Lung (tissue), 12 donors: Measurements from ENCODE around the gene AKR7A2. TPM values are rescaled to one million over a fixed set of nuclear protein-coding genes. Genes with fewer than 3 reads are reported as not detected.
"Not testable (repeated sequence)": the region's sequence is repeated elsewhere in the genome, so short reads cannot be mapped to it uniquely, and the experiment has no call there.

Source experiments
- ATAC-seq: fragments of 200-7000 bp; cut with Tn5 transposase; one replicate; pipeline ENCODE4 v1.9.1; 2020; ENCODE audit warnings: moderate number of reproducible peaks; ENCODE audit not compliant: insufficient read depth, low FRiP score
- DNase-seq, 3 donors: peaks; one replicate each; pipeline ENCODE4 v3.0.0-alpha.2; 2013 to 2017
- H3K27ac ChIP-seq, 2 donors: one replicate each; pipeline ENCODE4 v1.5.1; 2013; ENCODE audit warnings: mild to moderate bottlenecking in 2 of 2, moderate library complexity in 2 of 2, control low read depth in 1 of 2, inconsistent platforms in 1 of 2, low read depth in 1 of 2, low read length in 1 of 2
- H3K27me3 ChIP-seq, 3 donors: one replicate each; pipeline ENCODE4 v1.5.1; 2013; ENCODE audit warnings: low read length in 2 of 3; ENCODE audit not compliant: control insufficient read depth in 3 of 3, insufficient read depth in 3 of 3
- H3K36me3 ChIP-seq, 4 donors: one replicate each; pipeline ENCODE4 v1.5.1; 2013; ENCODE audit warnings: low read length in 4 of 4, mild to moderate bottlenecking in 1 of 4, moderate library complexity in 1 of 4; ENCODE audit not compliant: control insufficient read depth in 4 of 4, insufficient read depth in 4 of 4
- H3K4me1 ChIP-seq, 5 donors: one replicate each; pipeline ENCODE4 v1.5.1; 2013; ENCODE audit warnings: low read length in 5 of 5, mild to moderate bottlenecking in 2 of 5, moderate library complexity in 1 of 5; ENCODE audit not compliant: control insufficient read depth in 5 of 5, insufficient read depth in 5 of 5
- H3K4me3 ChIP-seq: one replicate; pipeline ENCODE4 v1.5.1; 2013; ENCODE audit warnings: mild to moderate bottlenecking, control low read depth, moderate library complexity
- H3K9ac ChIP-seq, 2 donors: one replicate each; pipeline ENCODE4 v1.5.1; 2013; ENCODE audit warnings: low read length in 2 of 2, control low read depth in 1 of 2; ENCODE audit not compliant: insufficient read depth in 1 of 2
- H3K9me3 ChIP-seq, 4 donors: one replicate each; pipeline ENCODE4 v1.5.1; 2013; ENCODE audit warnings: low read length in 3 of 4, mild to moderate bottlenecking in 1 of 4, moderate library complexity in 1 of 4; ENCODE audit not compliant: control insufficient read depth in 4 of 4, insufficient read depth in 3 of 4
- CTCF ChIP-seq: IDR thresholded peaks from 2 replicates; pipeline ENCODE4 v1.5.1; 2012; ENCODE audit warnings: mild to moderate bottlenecking; ENCODE audit errors: control extremely low read depth, extremely low read depth
- WGBS, 2 donors: extraction: QIAGEN DNeasy Blood & Tissue Kit; methylation state at CpG; one replicate each; pipeline ENCODE4 v1.1.7; 2013; 5-methylcytosine and 5-hydroxymethylcytosine counted together
- polyA plus RNA-seq, 2 donors: library from polyadenylated mRNA; stranded (reverse); fragments of 200-250 nt; gene quantifications; one replicate each; pipeline ENCODE4 v1.2.1, GENCODE V29; 2013
- total RNA-seq, 2 donors: library from RNA; depleted of rRNA in 1 of 2; stranded (reverse); fragments of >200 nt in 1 of 2; gene quantifications; one replicate each; pipeline ENCODE4 v1.2.1, GENCODE V29; 2014 to 2021
- donor health status: control.
- donor health status: control.
- donor health status: Bipolar disorder and iron deficiency.
- donor health status: healthy.
- donor health status: DM: yes; HTN: yes; CAD: no.

Gene AKR7A2
- total and polyA plus RNA-seq, 4 donors = 15.3 to 54.0 (median 43.0) TPM

- H3K4me1 ChIP-seq = no peaks in the 10 kb centered on the region
- no peaks in the 10 kb centered on the region for H3K9me3 ChIP-seq
- H3K27ac ChIP-seq = no peak overlapping the region
- H3K4me3 ChIP-seq = no peak overlapping the region
- no peaks in the 10 kb centered on the region for H3K27me3 ChIP-seq
- WGBS, 2 donors = 78 to 80% methylated on average over 21 of the region's 21 CpGs
- DNase-seq = no peak
- no peak overlapping the region for H3K9ac ChIP-seq
- peaks cover 17 to 43% (median 20%) of the 10 kb centered on the region in 4 donors for H3K36me3 ChIP-seq
- no peak for ATAC-seq
- no peak for TF ChIP-seq CTCF
These were observed 51.5 kb downstream of the AKR7A2 start for GRCh38 chr1:19260211-19261138.

- DNase-seq = no peak
- 96% methylated on average over 10 of the region's 10 CpGs for WGBS, 2 donors
- Histone ChIP-seq H3K9ac (no peak overlapping the region), H3K4me1 (peaks cover 0 to 3% (median 1%) of the 10 kb centered on the region in 5 donors), H3K36me3 (peaks cover 19 to 45% (median 20%) of the 10 kb centered on the region in 4 donors), H3K27me3 (no peaks in the 10 kb centered on the region), H3K9me3 (no peaks in the 10 kb centered on the region), H3K27ac (no peak overlapping the region), H3K4me3 (no peak overlapping the region)
- ATAC-seq = no peak
- no peak for TF ChIP-seq CTCF
These were observed 53.6 kb downstream of the AKR7A2 start for GRCh38 chr1:19258353-19258752.

GRCh38 chr1:19257178-19257914, 54.6 kb downstream of the AKR7A2 start:
- WGBS, 2 donors = 68 to 83% methylated on average over 15 of the region's 15 CpGs
- H3K4me3 ChIP-seq = no peak overlapping the region
- DNase-seq (no peak), ATAC-seq (no peak)
- H3K4me1 ChIP-seq = peaks cover 0 to 12% (median 7%) of the 10 kb centered on the region in 5 donors
- no peak overlapping the region for H3K27ac ChIP-seq
- peaks cover 19 to 45% (median 20%) of the 10 kb centered on the region in 4 donors for H3K36me3 ChIP-seq
- H3K9me3 ChIP-seq = no peaks in the 10 kb centered on the region
- no peak for TF ChIP-seq CTCF
- H3K9ac ChIP-seq = no peak overlapping the region
- no peaks in the 10 kb centered on the region for H3K27me3 ChIP-seq

- not testable (repeated sequence) for ATAC-seq, H3K9ac ChIP-seq, H3K27me3 ChIP-seq, DNase-seq, H3K4me3 ChIP-seq, H3K27ac ChIP-seq, H3K9me3 ChIP-seq
- 95 to 96% methylated on average over 5 of the region's 5 CpGs for WGBS, 2 donors
- Histone ChIP-seq H3K36me3 (peaks cover 19 to 45% (median 20%) of the 10 kb centered on the region in 4 donors), H3K4me1 (peaks cover 0 to 15% (median 7%) of the 10 kb centered on the region in 5 donors)
These were observed 55.6 kb downstream of the AKR7A2 start for GRCh38 chr1:19256301-19256700.
